GM12878 (cell line): ENCODE measurements around the gene BIN1. TPM values are rescaled to one million over a fixed set of nuclear protein-coding genes. Genes with fewer than 3 reads are reported as not detected.

ENCODE experiments used
- ATAC-seq: fragments of 200-7000 bp; cut with Tn5 transposase; 3 replicates; pipeline ENCODE4 v1.9.1; 2020; ENCODE audit warnings: mild to moderate bottlenecking, moderate library complexity
- BruUV-seq: library from RNA; stranded (reverse); fragments of 400-500 nt; replicated peaks from 2 replicates; lab custom pipeline; 2021; lab: Mats Ljungman, UMichigan
- CTCF ChIA-PET: fragments of 300-600 bp; sonication (Branson Sonifier 250); formaldehyde crosslinking; extraction: SDS; loops from one replicate; lab custom pipeline; 2021; ENCODE audit warnings: inconsistent platforms; lab: Yijun Ruan, JAX
- POLR2A ChIA-PET: fragments of 350-600 bp; formaldehyde crosslinking; extraction: SDS; loops from one replicate; lab custom pipeline; 2021; ENCODE audit warnings: inconsistent platforms; lab: Charles Lee
- RAD21 ChIA-PET: fragments of 300-600 bp; sonication (Branson Sonifier 250); formaldehyde crosslinking; loops from one replicate; lab custom pipeline; 2023; ENCODE audit warnings: antibody characterized with exemption; ENCODE audit not compliant: unreplicated experiment; lab: Charles Lee
- SMC1A ChIA-PET: fragments of 300-600 bp; sonication (Branson Sonifier 250); formaldehyde crosslinking; loops from one replicate; lab custom pipeline; 2023; ENCODE audit not compliant: unreplicated experiment, uncharacterized antibody; lab: Charles Lee
- DNase-seq: peaks from one replicate; pipeline ENCODE4 v3.0.0-alpha.2; 2011; ENCODE audit warnings: low read depth, low spot score
- FAIRE-seq: peaks from 3 replicates; lab custom pipeline; 2011; peaks lifted over from hg19 to GRCh38; lab: Jason Lieb, UNC
- H2AFZ ChIP-seq: 2 replicates; pipeline ENCODE4 v1.6.0; 2011; ENCODE audit warnings: low read depth, low read length, control low read depth; ENCODE audit not compliant: control insufficient read depth
- H3K27ac ChIP-seq: 2 replicates; pipeline ENCODE4 v1.5.1; 2011; ENCODE audit warnings: control low read depth; ENCODE audit not compliant: control insufficient read depth, insufficient read depth
- H3K27me3 ChIP-seq, 2 experiments: replicated peaks in 1 of 2; 2 replicates each; pipeline versions ENCODE4 v1.6.0 to v1.6.1; 2011; ENCODE audit warnings: low read length in 1 of 2; ENCODE audit not compliant: control insufficient read depth in 2 of 2, insufficient read depth in 2 of 2
- H3K36me3 ChIP-seq, 2 experiments: 2 replicates each; pipeline ENCODE4 v1.5.1; 2011; ENCODE audit warnings: low read length in 1 of 2; ENCODE audit not compliant: control insufficient read depth in 2 of 2, insufficient read depth in 2 of 2
- H3K4me1 ChIP-seq: 2 replicates; pipeline ENCODE4 v1.6.1; 2011; ENCODE audit warnings: mild to moderate bottlenecking, low read length, moderate library complexity, mixed read lengths; ENCODE audit not compliant: control insufficient read depth, insufficient read depth
- H3K4me2 ChIP-seq: 2 replicates; pipeline ENCODE4 v1.6.0; 2011; ENCODE audit warnings: control low read depth; ENCODE audit not compliant: control insufficient read depth, insufficient read depth
- H3K4me3 ChIP-seq: fragments of 200-600 bp; sonication (generic); 2 replicates; pipeline ENCODE4 v1.5.1; 2016
- H3K79me2 ChIP-seq: 2 replicates; pipeline ENCODE4 v1.6.0; 2011; ENCODE audit warnings: low read length; ENCODE audit not compliant: control insufficient read depth, insufficient read depth
- H3K9ac ChIP-seq: 2 replicates; pipeline ENCODE4 v1.8.0; 2011; ENCODE audit warnings: low read length, control low read depth, mixed read lengths; ENCODE audit not compliant: control insufficient read depth, insufficient read depth
- H3K9me3 ChIP-seq: replicated peaks from 3 replicates; pipeline ENCODE4 v1.5.1; 2011; ENCODE audit warnings: mild to moderate bottlenecking, low read length; ENCODE audit not compliant: control insufficient read depth, insufficient read depth
- H4K20me1 ChIP-seq: 2 replicates; pipeline ENCODE4 v1.6.0; 2011; ENCODE audit not compliant: control insufficient read depth, insufficient read depth
- BACH1 ChIP-seq: fragments of 450-650 bp; IDR thresholded peaks from 2 replicates; pipeline ENCODE4 v1.6.1; 2017; ENCODE audit warnings: mild to moderate bottlenecking, borderline replicate concordance
- CHD4 ChIP-seq: fragments of 200-600 bp; sonication (generic); IDR thresholded peaks from 2 replicates; pipeline ENCODE4 v1.6.1; 2016; ENCODE audit warnings: mild to moderate bottlenecking
- CTCF ChIP-seq, 3 experiments: IDR thresholded peaks in 2 of 3; conservative IDR thresholded peaks in 1 of 3; 2 replicates each; pipeline ENCODE4 v1.5.1; 2011; ENCODE audit warnings: low read depth in 3 of 3, low read length in 3 of 3, mild to moderate bottlenecking in 3 of 3, control low read depth in 2 of 3, moderate library complexity in 2 of 3, inconsistent platforms in 1 of 3, mixed read lengths in 1 of 3; ENCODE audit not compliant: control insufficient read depth in 2 of 3, insufficient read depth in 1 of 3; ENCODE audit errors: extremely low read depth in 1 of 3
- EZH2 ChIP-seq: IDR thresholded peaks from 2 replicates; pipeline ENCODE4 v1.6.1; 2012; ENCODE audit warnings: low read depth, mild to moderate bottlenecking, control low read depth, inconsistent platforms, low read length, borderline replicate concordance; ENCODE audit not compliant: control insufficient read depth
- HDAC6 ChIP-seq: fragments of 200-600 bp; sonication (generic); IDR thresholded peaks from one replicate; pipeline ENCODE4 v1.8.0; 2017; ENCODE audit warnings: antibody characterized with exemption; ENCODE audit not compliant: unreplicated experiment
- LARP7 ChIP-seq: fragments of 450-650 bp; IDR thresholded peaks from 2 replicates; pipeline ENCODE4 v1.6.1; 2017; ENCODE audit warnings: mild to moderate bottlenecking
- NFYA ChIP-seq: IDR thresholded peaks from 2 replicates; pipeline ENCODE4 v1.6.1; 2011; ENCODE audit warnings: low read depth, mild to moderate bottlenecking, low read length, improper control_type of control experiment, borderline replicate concordance
- YBX1 ChIP-seq: fragments of 450-650 bp; IDR thresholded peaks from 2 replicates; pipeline ENCODE4 v1.6.1; 2016; ENCODE audit warnings: antibody characterized with exemption
- ZNF24 ChIP-seq: fragments of 450-650 bp; IDR thresholded peaks from 2 replicates; pipeline ENCODE4 v1.6.1; 2017; ENCODE audit warnings: antibody characterized with exemption, mild to moderate bottlenecking
- WGBS: methylation state at CpG from one replicate; pipeline ENCODE4 v1.1.6; 2016; ENCODE audit warnings: low lambda C conversion rate; ENCODE audit not compliant: insufficient replicate concordance, insufficient coverage; ENCODE audit errors: missing lambda C conversion rate; 5-methylcytosine and 5-hydroxymethylcytosine counted together
- in situ Hi-C: fragments of 300-500 bp; cut with MboI; formaldehyde crosslinking; loops from 9 replicates; pipeline ENCODE4 v1.14.3; 2018; ENCODE audit warnings: mixed read lengths
- intact Hi-C: fragments of 100-400 bp; cut with micrococcal nuclease; formaldehyde crosslinking; loops from one replicate; pipeline ENCODE4 v1.14.2; 2022; ENCODE audit not compliant: unreplicated experiment
- polyA plus RNA-seq, 11 experiments: library from polyadenylated mRNA; depleted of rRNA in 4 of 11; unstranded in 6 of 11; stranded (reverse) in 5 of 11; fragments of >200 nt; fragmentation: Nextera tagmentation in 4 of 11; fragmentation: Illumina TruSeq in 1 of 11; extraction: Ambion mirVana in 4 of 11; extraction: Trizol in 1 of 11; gene quantifications; 1 replicate in 1 of 11; 2 replicates in 10 of 11; pipeline versions ENCODE4 v1.2.1 to v1.2.3, GENCODE V29; 2011 to 2016; ENCODE audit warnings: inconsistent platforms in 2 of 11, missing spikeins in 2 of 11, low read depth in 1 of 11
- total RNA-seq, 4 experiments: library from RNA; depleted of rRNA in 3 of 4; stranded (reverse); fragments of >200 nt in 3 of 4; fragmentation: Illumina TruSeq in 1 of 4; extraction: Trizol in 1 of 4; gene quantifications; 2 replicates each; pipeline versions ENCODE4 v1.2.1 to v1.2.3, GENCODE V29; 2013 to 2021
- TF ChIP-seq, protein P1 (sequence below): IDR thresholded peaks from 2 replicates; pipeline ENCODE4 v1.6.1; 2012; ENCODE audit warnings: low read depth, low read length, improper control_type of control experiment

The BIN1 gene
- total and polyA plus RNA-seq, 10 of the 15 experiments (the other 5 are each of a cell fraction or from before 2014, with no cell fraction given): 0.32 to 21.3 (median 11.2) TPM

DNA sequence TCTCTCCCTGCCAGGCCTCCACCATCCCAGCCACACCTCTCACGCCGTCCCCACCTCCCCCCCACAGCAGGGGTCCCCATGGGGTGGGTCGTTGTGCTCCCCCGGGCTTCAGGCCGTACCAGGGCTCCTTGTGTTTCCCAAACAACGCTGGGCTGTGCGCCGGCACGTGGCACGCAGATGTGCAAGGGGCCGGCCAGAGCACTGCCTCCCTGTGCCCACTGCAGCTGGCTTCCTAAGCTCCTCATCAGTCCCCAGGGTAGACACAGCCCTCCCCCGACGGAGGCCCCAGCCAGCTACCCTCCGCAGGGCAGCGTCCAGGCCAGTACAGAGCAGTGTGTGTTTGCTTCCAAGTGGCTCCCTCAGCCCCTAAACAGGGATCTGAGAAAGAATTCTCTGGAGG lies 34.0 kb downstream of the BIN1 start:
- SMC1A ChIA-PET: no interaction called here
- Histone ChIP-seq H3K9me3 (no peaks in the 10 kb centered on the region), H3K4me3 (no peak overlapping the region), H3K4me2 (no peak overlapping the region), H3K4me1 (peaks cover 4% of the 10 kb centered on the region; the same call in 1 of the 2 replicates), H3K27ac (no peak overlapping the region), H3K36me3 (no peaks in the 10 kb centered on the region; a peak in 1 of 4 replicates), H3K79me2 (no peaks in the 10 kb centered on the region), H4K20me1 (no peaks in the 10 kb centered on the region), H2AFZ (no peak overlapping the region), H3K27me3 (no peaks in the 10 kb centered on the region), H3K9ac (no peak overlapping the region)
- POLR2A ChIA-PET: no interaction called here
- no TSS peak for BruUV-seq
- ATAC-seq (no peak), DNase-seq (no peak), FAIRE-seq (no peak)
- intact Hi-C loops (no loop called here), in situ Hi-C loops (no loop called here)
- whole genome bisulfite sequencing: 61% methylated on average over 15 of the region's 15 CpGs
- CTCF ChIA-PET: no interaction called here
- TF ChIP-seq CHD4: no peak
- RAD21 ChIA-PET: no interaction called here

DNA sequence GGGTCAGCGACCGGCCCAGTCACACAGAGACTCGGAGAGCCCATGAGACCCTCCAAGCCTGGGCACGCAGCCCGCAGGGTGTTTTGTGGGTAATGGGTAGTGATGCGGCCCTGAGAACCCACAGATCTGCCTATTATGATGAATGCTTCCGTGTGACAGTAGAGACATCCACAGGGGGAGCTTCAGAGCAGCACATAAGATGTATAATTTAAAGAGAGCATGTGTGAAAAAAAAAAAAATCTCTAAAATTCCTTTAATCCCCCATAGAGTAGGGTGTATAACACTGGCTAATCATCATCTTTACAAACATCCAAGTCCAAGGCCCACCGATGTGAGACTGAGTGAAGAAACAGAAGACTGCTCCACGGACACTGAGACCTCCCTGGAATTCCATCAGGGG lies 34.6 kb downstream of the BIN1 start:
- Histone ChIP-seq H3K27ac (no peak overlapping the region), H3K4me1 (peaks cover 4% of the 10 kb centered on the region; the same call in 1 of the 2 replicates), H4K20me1 (no peaks in the 10 kb centered on the region), H3K4me2 (no peak overlapping the region), H3K4me3 (no peak overlapping the region), H2AFZ (no peak overlapping the region), H3K9me3 (no peaks in the 10 kb centered on the region), H3K9ac (no peak overlapping the region), H3K27me3 (no peaks in the 10 kb centered on the region), H3K79me2 (no peaks in the 10 kb centered on the region), H3K36me3 (no peaks in the 10 kb centered on the region; a peak in 1 of 4 replicates)
- in situ Hi-C loops (no loop called here), intact Hi-C loops (no loop called here)
- DNase-seq: no peak
- POLR2A ChIA-PET: no interaction called here
- 56% methylated on average over 9 of the region's 9 CpGs for WGBS
- ATAC-seq: 0 out of 3 replicates have a peak, but pooled peaks have one; percentile 8
- FAIRE-seq: no peak
- BruUV-seq: no TSS peak
- RAD21 ChIA-PET: no interaction called here
- CTCF ChIA-PET: no interaction called here
- SMC1A ChIA-PET: interaction anchor here (1.1 kb wide), 1 partner anchor 58 kb away, joined by 3 read pairs; no protein-coding TSS in a partner anchor
- no peak for TF ChIP-seq ZNF24
- TF ChIP-seq BACH1: no peak
- TF ChIP-seq CTCF (IDR thresholded peaks at IDR 0.05 in 2 of 3, conservative IDR thresholded peaks at IDR 0.05 in 1 of 3; ENCODE audit: control insufficient read depth in 2 of 3, extremely low read depth in 1 of 3, insufficient read depth in 1 of 3, low read depth in 3 of 3, low read length in 3 of 3): 0 out of 6 replicates have a peak, but pooled peaks of 1 of the 3 experiments have one; percentile 5
- TF ChIP-seq NFYA: no peak
- TF ChIP-seq EZH2: no peak
- no peak for TF ChIP-seq YBX1
- TF ChIP-seq, protein P1, sequence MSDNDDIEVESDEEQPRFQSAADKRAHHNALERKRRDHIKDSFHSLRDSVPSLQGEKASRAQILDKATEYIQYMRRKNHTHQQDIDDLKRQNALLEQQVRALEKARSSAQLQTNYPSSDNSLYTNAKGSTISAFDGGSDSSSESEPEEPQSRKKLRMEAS: no peak
- TF ChIP-seq LARP7: no peak
- TF ChIP-seq HDAC6: no peak
- TF ChIP-seq, all 136 proteins: peak for 1
